CMK (cell line): Measurements from ENCODE around the gene RBMS3.
"Not testable (repeated sequence)": the region's sequence is repeated elsewhere in the genome, so short reads cannot be mapped to it uniquely, and the experiment has no call there.

ENCODE experiments used
- DNase-seq: peaks from one replicate; pipeline ENCODE4 v3.0.0-alpha.2; 2010; ENCODE audit warnings: low read depth

RBMS3 gene

DNA sequence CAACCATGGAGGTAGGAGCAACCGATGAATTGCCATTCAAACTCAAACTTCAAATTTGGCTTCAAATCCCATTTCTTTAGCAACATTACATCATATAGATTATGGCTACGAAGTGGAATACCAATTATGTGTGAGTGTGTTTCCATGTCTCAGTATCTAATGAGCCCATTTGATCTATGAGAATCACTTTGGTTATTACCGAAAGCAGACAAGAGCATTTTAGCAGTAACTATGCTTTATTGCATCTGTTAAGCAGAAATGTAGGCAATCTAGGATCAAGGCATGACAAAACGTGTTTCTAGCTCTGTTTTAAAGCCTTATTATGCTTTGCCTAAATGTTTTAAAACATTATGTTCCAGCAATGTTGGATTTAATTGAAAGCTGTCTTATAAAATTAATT lies 743.6 kb downstream of the RBMS3 start:
- DNase-seq, result no peak

DNA sequence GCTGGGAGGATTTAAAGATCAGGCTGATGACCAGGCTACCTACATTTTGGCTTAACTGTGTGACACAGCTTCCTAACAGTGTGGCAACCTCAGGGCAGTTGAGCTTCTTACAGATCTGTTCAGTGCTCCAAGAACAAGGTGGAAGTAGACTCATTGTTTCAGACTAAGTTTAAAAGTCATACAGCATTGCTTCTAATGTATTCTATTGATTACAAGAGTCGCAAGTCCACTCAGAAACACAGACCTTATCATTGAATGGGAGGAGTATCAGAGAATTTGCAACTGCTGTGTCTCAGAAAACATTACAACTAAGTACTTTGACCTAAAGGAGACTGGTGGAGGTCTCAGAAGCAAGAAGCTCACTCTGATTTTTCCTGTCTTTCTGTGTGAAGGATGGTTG lies 746.0 kb downstream of the RBMS3 start:
- DNase-seq, result no peak

DNA sequence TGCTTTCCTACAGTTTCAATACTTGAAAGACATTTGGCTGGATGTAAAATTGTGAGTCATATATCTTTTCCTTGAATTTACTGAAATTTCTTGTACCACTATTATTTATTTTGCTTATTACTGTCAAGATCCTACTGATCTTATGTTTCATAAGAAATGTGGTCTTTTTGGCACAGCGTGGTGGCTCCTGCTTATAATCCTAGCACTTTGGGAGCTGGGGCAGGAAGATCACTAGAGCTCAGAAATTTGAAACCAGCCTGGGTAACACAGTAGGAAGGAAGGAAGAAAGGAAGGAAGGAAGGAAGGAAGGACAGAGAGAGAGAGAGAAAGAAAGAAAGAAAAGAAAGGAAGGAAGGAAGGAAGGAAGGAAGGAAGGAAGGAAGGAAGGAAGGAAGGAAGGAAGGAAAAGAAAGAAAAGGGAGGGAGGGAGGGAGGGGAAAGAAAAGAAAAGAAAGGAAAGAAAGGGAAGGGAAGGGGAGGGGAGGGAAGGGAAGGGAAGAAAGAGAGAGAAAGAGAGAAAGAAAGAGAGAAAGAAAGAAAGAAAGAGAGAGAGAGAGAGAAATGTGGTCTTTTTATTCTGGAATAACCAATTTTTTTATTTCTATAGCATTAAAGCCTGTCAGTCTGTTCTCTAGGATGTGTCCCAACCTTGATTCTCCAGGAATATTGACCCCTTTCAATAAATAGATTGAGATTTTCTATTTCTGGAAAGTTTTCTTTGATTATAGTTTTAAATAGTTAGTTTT lies 753.5 kb downstream of the RBMS3 start:
- no peak for DNase-seq

DNA sequence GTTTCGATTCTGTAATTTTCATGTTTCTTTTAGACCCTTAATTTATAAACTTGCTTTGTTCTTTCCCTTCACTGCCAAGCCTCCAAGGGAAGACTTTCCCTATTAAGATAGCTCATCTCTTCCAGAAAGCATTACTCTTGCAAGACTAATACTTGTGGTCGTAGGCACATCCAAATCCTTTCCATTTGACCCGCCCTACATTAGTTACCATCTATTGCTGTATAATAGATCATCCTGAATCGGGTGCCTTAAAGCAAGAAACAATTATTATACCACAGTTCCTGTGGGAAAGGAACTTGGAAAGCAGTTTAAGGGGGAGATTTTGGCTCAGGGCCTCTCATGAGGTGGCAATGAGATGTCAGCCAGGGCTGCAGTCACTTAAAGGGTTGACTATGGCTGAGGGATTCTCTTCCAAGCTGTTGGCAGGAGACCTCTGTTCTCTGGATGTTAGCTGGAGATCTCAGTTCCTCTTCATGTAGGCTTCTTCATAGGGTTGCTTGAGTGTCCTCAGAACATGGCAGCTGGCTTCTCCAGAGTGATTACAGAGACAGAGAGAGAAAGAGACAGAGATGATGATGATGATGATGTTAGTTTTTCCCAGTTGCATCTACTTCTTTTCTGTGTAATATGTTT lies 755.2 kb downstream of the RBMS3 start:
- DNase-seq, result no peak

DNA sequence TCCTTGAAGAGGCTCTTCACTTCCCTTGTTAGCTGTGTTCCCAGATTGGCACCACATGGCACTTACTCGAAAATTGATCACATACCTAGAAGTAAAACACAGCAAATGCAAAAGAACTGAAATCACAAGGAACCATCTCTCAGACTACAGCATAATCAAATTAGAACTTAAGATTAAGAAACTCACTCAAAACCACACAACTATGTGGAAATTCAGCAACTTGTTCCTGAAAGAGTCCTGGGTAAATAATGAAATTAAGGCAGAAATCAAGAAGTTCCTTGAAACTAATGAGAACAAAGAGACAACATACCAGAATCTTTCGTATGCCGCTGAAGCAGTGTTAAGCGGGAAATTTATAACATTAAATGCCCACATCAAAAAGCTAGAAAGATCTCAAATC lies 759.3 kb downstream of the RBMS3 start:
- DNase-seq, result no peak

DNA sequence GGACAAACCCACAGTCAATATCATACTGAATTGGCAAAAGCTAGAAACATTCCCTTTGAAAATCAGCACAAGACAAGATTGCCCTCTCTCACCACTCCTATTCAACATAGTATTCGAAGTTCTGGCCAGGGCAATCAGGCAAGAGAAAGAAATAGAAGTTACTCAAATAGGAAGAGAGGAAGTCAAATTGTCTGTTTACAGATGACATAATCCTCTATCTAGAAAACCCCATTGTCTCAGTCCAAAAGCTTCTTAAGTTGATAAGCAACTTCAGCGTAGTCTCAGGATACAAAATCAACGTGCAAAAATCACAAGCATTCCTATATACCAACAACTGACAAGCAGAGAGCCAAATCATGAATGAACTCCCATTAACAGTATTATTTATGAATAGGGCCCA lies 760.6 kb downstream of the RBMS3 start:
- DNase-seq, result not testable (repeated sequence)

DNA sequence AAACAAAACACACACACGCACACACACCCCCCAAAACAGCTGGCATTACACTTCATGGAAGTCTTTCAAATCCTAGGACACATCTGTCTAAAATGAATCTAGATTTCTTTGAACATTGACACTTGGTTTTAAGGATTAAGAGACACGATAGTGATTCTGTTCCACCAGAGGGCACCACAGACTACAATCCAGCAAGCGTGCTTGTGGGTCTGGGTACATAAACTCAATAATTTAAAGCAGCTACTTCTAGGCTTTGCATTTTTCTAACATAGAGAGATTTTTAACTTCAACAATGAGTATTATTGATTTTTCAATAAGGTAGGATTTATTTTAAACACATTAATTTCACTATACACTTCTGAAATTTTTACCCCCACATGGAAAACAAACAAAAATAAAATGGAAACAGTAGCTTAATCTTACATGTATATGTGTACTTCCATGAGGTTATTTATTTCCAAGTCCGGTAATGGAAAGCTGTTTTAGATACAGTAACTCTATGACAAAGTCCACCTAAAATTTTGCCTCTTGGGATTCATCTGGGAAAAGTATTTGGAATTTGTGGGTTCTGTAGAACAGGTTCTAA lies 761.5 kb downstream of the RBMS3 start:
- DNase-seq, result peak; percentile 45

DNA sequence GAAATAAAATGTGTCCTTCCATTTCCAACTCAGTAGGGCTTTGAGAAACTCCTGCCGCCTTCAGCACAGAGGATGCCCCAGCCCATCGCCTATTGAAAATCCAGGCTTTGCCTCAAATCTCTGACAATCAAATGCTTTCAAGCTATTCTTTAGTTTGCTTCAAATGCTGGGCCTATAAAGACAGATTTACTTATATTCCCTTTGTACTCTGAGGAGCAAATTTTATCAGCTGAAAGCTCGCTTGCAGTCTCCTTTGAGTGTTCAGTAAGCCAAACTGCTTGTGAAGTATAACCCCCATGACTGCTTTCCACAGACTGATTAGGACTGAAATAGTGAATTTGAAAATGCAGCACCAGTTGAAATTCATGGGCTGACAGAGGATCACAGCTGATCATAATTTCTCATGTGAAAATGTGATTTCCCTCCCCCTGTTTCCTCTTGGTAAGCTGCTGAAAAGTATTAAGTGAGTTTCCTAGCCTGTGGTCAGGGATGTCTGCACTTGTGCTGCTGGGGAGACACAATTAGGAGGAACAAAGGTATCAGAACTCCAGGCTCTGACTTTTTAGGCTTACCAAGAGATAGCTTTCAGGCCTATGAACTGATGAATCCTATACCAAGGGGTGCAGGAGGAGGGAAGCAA lies 762.2 kb downstream of the RBMS3 start:
- DNase-seq, result no peak

DNA sequence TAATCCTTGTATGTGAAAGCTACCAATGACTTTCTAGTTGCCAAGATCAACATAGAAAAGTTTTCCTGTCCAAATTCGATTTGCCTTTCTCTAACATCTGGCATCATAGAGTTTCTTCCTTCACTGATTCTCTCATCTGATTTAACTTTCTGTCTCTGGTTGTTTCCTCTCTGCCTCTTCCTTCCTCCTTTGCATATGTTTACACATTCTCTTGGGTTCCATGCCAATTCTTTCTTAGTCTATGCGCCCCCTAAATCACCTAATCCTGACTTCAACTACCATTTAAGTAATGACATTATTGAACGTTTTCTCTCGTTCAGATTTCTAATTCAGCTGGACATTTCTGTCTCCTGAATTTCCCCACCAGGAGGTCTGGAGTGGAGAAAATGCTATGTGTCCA lies 763.6 kb downstream of the RBMS3 start:
- no peak for DNase-seq

DNA sequence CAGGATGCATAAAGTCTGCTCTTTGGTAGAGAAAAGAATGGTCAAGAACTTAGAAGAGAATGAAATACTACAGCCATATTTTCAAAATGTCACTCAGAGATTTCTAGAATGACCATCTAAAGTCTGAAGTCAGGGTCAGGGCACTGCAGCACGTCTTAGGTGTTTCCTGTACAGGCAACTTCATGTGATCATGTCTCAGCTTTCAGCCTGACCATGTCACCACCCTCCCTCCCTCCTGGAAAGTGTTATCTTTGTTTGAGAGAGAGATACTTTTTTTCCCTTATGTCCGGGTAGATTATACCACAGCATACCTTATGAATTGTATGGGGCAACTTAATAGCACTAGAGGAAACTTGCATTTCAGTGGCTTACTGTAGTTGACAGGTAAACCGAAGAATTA lies 767.6 kb downstream of the RBMS3 start:
- DNase-seq, result no peak

DNA sequence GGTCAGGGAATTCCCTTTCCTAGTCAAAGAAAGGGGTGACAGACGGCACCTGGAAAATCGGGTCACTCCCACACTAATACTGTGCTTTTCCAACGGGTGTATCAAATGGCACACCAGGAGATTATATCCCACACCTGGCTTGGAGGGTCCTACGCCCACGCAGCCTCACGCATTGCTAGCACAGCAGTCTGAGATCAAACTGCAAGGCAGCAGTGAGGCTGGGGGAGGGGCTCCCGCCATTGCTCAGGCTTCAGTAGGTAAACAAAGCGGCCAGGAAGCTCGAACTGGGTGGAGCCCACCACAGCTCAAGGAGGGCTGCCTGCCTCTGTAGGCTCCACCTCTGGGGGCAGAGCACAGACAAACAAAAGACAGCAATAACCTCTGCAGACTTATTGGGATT lies 769.2 kb downstream of the RBMS3 start:
- DNase-seq, result not testable (repeated sequence)

DNA sequence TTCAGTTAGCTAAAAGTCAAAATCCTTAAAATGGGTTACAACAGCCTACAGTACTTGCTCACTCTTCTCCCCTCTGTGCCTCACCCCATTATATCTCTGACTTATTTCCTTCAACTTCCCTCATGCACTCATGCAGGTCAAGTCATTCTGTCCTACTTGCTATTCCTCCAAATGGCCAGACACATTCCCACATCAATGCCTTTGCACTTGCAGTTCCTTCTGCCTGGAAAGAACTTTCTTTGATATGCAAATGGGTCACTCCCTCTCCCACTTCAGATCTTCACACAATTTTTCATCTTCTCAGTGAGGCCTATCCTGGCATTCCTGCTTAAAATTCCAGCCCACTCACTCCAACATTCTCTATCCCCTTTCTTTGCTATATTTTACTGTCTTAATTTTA lies 778.4 kb downstream of the RBMS3 start:
- no peak for DNase-seq
